ENCODE results near the gene SPATA16.
"Not testable (repeated sequence)": the region's sequence is repeated elsewhere in the genome, so short reads cannot be mapped to it uniquely, and the experiment has no call there.

The SPATA16 gene

GRCh38 chr3:173140986-173141385 is at the start of gene SPATA16:
Gene SPATA16, minus strand, starts transcription at chr3:173141235. Its CDS starts 23,504 bp downstream, at chr3:173117731.
- DNase-seq = no peak

- DNase-seq = not testable (repeated sequence)
These were observed 42.0 kb upstream of the SPATA16 start for GRCh38 chr3:173183022-173183421.

GRCh38 chr3:173173652-173174051 is 32.6 kb upstream of the SPATA16 start:
- DNase-seq = no peak

- DNase-seq = not testable (repeated sequence)
These were observed 18.1 kb upstream of the SPATA16 start for GRCh38 chr3:173159139-173159538.

GRCh38 chr3:173156533-173156932 is 15.5 kb upstream of the SPATA16 start:
- not testable (repeated sequence) for DNase-seq

- no peak for DNase-seq
These were observed 12.6 kb upstream of the SPATA16 start for GRCh38 chr3:173153631-173154030.

GRCh38 chr3:173139420-173139819 is 1.6 kb downstream of the SPATA16 start:
- DNase-seq = no peak

- DNase-seq = no peak
These were observed 3.0 kb downstream of the SPATA16 start for GRCh38 chr3:173138026-173138425.

- DNase-seq = no peak
These were observed 6.0 kb downstream of the SPATA16 start for GRCh38 chr3:173135059-173135458.

GRCh38 chr3:173128633-173129032 is 12.4 kb downstream of the SPATA16 start:
- no peak for DNase-seq

- no peak for DNase-seq
These were observed 29.7 kb downstream of the SPATA16 start for GRCh38 chr3:173111321-173111720.

GRCh38 chr3:173109143-173109542 is 31.9 kb downstream of the SPATA16 start:
- no peak for DNase-seq

- no peak for DNase-seq
These were observed 37.6 kb downstream of the SPATA16 start for GRCh38 chr3:173103469-173103868.

GRCh38 chr3:173098959-173099358 is 42.1 kb downstream of the SPATA16 start:
- no peak for DNase-seq

GRCh38 chr3:173096994-173097785 is 43.8 kb downstream of the SPATA16 start:
- DNase-seq = no peak

GRCh38 chr3:173096140-173096539 is 44.9 kb downstream of the SPATA16 start:
- no peak for DNase-seq

GRCh38 chr3:173092038-173092437 is 49.0 kb downstream of the SPATA16 start:
- DNase-seq = no peak

- no peak for DNase-seq
These were observed 50.5 kb downstream of the SPATA16 start for GRCh38 chr3:173090492-173090891.

GRCh38 chr3:173089283-173089682 is 51.8 kb downstream of the SPATA16 start:
- DNase-seq = no peak

- no peak for DNase-seq
These were observed 62.5 kb downstream of the SPATA16 start for GRCh38 chr3:173078525-173078924.

GRCh38 chr3:173066044-173067004 is 74.7 kb downstream of the SPATA16 start:
- no peak for DNase-seq

- peak; percentile 26 for DNase-seq
These were observed 75.5 kb downstream of the SPATA16 start for GRCh38 chr3:173065543-173065981.

GRCh38 chr3:173064631-173065030 is 76.4 kb downstream of the SPATA16 start:
- DNase-seq = no peak

- no peak for DNase-seq
These were observed 82.8 kb downstream of the SPATA16 start for GRCh38 chr3:173058229-173058628.
